ENCODE results near the gene DAGLA. TPM values are rescaled to one million over a fixed set of nuclear protein-coding genes. Genes with fewer than 3 reads are reported as not detected.

DAGLA gene
- total RNA-seq, 4 donors from 2014 or later = 5.8 to 18.9 (median 10.2) TPM

- Histone ChIP-seq H3K4me1 (peaks cover 0 to 23% (median 0%) of the 10 kb centered on the region in 4 donors), H3K36me3 (peaks cover 0 to 5% (median 0%) of the 10 kb centered on the region in 3 donors), H3K4me3 (peak overlapping the region; percentile 5 to 47 (median 22)), H3K27ac (peak overlapping the region; percentile 10 to 35 (median 24)), H3K27me3 (no peaks in the 10 kb centered on the region), H3K9me3 (no peaks in the 10 kb centered on the region)
- no peak for DNase-seq
- TF ChIP-seq CTCF (IDR thresholded peaks at IDR 0.05) (no peak), POLR2A (IDR thresholded peaks at IDR 0.05) (no peak)
Observed at GRCh38 chr11:61718046-61718531, 37.9 kb downstream of the DAGLA start.

DNA sequence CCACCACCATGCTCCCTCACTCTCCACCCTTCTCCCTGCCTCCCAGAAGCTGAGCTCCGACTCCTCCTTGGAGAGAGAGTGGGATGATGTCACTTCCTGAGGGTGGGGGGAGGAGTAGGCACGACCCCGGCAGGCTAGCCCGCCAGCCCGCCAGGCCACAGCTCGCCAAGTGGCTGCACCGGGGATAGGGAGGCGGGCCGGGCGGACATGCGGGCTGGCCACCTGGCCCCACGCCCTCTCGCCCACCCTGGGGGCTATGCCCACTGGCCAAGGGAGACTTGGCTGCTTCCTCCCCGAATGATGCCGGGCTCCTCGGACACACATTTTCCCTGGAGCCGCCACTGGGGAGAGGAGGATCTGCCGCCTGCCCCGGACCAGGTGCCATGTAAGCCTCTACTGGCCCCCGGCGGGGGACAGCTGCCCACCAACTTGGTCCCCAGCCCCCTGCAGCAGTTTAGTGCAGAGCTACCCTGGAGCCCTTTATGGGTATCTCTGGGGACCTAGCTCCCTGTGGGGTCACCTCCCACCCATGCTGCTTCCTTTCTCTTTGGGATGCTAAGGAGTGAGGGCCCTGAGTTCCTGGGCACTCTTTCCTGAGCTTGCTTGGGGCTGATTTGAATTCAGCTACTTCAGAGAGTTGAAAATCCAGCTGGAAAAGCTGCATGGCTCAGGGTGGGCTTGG lies 38.6 kb downstream of the DAGLA start:
- Histone ChIP-seq H3K4me3 (peak overlapping the region; percentile 5 to 47 (median 22)), H3K36me3 (peaks cover 0 to 11% (median 0%) of the 10 kb centered on the region in 3 donors), H3K4me1 (peaks cover 0 to 23% (median 0%) of the 10 kb centered on the region in 4 donors), H3K27ac (peak overlapping the region in 2 of 4 donors; percentile 22 to 35), H3K27me3 (no peaks in the 10 kb centered on the region), H3K9me3 (no peaks in the 10 kb centered on the region)
- TF ChIP-seq POLR2A (IDR thresholded peaks at IDR 0.05) (no peak), CTCF (IDR thresholded peaks at IDR 0.05) (no peak)
- no peak for DNase-seq

GRCh38 chr11:61719978-61720377 lies 39.8 kb downstream of the DAGLA start:
- no peak overlapping the region for H3K4me3 ChIP-seq
- no peaks in the 10 kb centered on the region for H3K27me3 ChIP-seq
- no peak overlapping the region for H3K27ac ChIP-seq
- H3K9me3 ChIP-seq = no peaks in the 10 kb centered on the region
- no peak for TF ChIP-seq CTCF (IDR thresholded peaks at IDR 0.05)
- no peak for TF ChIP-seq POLR2A (IDR thresholded peaks at IDR 0.05)
- DNase-seq = no peak
- peaks cover 0 to 23% (median 0%) of the 10 kb centered on the region in 4 donors for H3K4me1 ChIP-seq
- peaks cover 0 to 21% (median 0%) of the 10 kb centered on the region in 3 donors for H3K36me3 ChIP-seq

- no peak for DNase-seq
- Histone ChIP-seq H3K27me3 (no peaks in the 10 kb centered on the region), H3K4me1 (peaks cover 0 to 23% (median 0%) of the 10 kb centered on the region in 4 donors), H3K36me3 (peaks cover 0 to 25% (median 0%) of the 10 kb centered on the region in 3 donors), H3K9me3 (no peaks in the 10 kb centered on the region), H3K4me3 (no peak overlapping the region), H3K27ac (no peak overlapping the region)
- TF ChIP-seq CTCF (IDR thresholded peaks at IDR 0.05) (no peak), POLR2A (IDR thresholded peaks at IDR 0.05) (no peak)
Observed at GRCh38 chr11:61720597-61720996, 40.4 kb downstream of the DAGLA start.

DNA sequence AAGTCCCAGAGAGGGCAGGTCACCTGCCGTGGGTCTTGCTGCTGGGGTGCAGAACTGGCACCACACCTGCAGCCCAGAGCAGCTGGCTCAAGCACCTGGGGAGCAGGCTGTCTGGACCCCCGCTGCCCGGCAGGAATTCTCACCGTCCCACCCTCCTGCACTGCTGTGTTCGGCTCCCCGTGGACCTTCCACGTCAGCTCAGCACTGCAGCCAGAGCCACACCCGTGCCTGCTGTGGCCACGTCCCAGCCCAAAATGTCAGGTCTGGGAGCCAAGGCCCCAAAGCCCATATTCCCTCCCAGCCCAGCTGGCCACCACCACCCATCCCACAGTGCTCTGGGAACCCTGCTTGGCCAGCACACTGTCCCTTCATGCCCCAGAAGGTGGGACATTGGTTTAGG lies 44.2 kb downstream of the DAGLA start:
- no peak overlapping the region for H3K27ac ChIP-seq

More for the DNA sequence above, 44.2 kb downstream of the DAGLA start:
- Histone ChIP-seq H3K36me3 (peaks cover 0 to 56% (median 0%) of the 10 kb centered on the region in 3 donors), H3K27me3 (no peaks in the 10 kb centered on the region), H3K9me3 (no peaks in the 10 kb centered on the region), H3K4me3 (no peak overlapping the region), H3K4me1 (no peaks in the 10 kb centered on the region)
- DNase-seq = no peak
- no peak for TF ChIP-seq CTCF (IDR thresholded peaks at IDR 0.05)
- no peak for TF ChIP-seq POLR2A (IDR thresholded peaks at IDR 0.05)
